Transverse colon (tissue), 4 donors: ENCODE results near the gene ARHGAP32. TPM values are rescaled to one million over a fixed set of nuclear protein-coding genes. Genes with fewer than 3 reads are reported as not detected.
A peak's percentile ranks its signal among the peaks of the same experiment; 100 is the strongest.

Experiments used
- DNase-seq: peaks from one replicate; pipeline ENCODE4 v3.0.0-alpha.2; 2019
- H3K27ac ChIP-seq, 4 donors: fragments of 200-600 bp; sonication (generic); 2 replicates each; pipeline ENCODE4 v1.5.1; 2016 to 2018; ENCODE audit warnings: inconsistent platforms in 4 of 4
- H3K27me3 ChIP-seq: fragments of 200-600 bp; sonication (generic); 2 replicates; pipeline ENCODE4 v1.5.1; 2017; ENCODE audit warnings: inconsistent platforms
- H3K36me3 ChIP-seq, 4 donors: fragments of 200-600 bp; sonication (generic); 2 replicates each; pipeline ENCODE4 v1.5.1; 2017 to 2019; ENCODE audit warnings: inconsistent platforms in 4 of 4
- H3K4me1 ChIP-seq, 4 donors: fragments of 200-600 bp; sonication (generic); 2 replicates each; pipeline ENCODE4 v1.5.1; 2017 to 2020; ENCODE audit warnings: inconsistent platforms in 4 of 4
- H3K4me3 ChIP-seq, 4 donors: fragments of 200-600 bp; sonication (generic); 1 replicate in 1 of 4; 2 replicates in 3 of 4; pipeline versions ENCODE4 v1.5.1 to v1.6.1; 2017 to 2019; ENCODE audit warnings: inconsistent platforms in 4 of 4
- H3K9me3 ChIP-seq, 2 donors: fragments of 200-600 bp; sonication (generic); 2 replicates each; pipeline ENCODE4 v1.5.1; 2017 to 2019; ENCODE audit warnings: inconsistent platforms in 2 of 2
- EP300 ChIP-seq: sonication (generic); formaldehyde crosslinking; IDR thresholded peaks from one replicate; pipeline ENCODE4 v1.6.1; 2017; ENCODE audit warnings: antibody characterized with exemption, low read depth
- POLR2A ChIP-seq: fragments of 450-650 bp; IDR thresholded peaks from one replicate; pipeline ENCODE4 v1.6.1; 2016; ENCODE audit warnings: antibody characterized with exemption, mild to moderate bottlenecking, moderate library complexity
- POLR2AphosphoS5 ChIP-seq, 3 donors: sonication (generic); formaldehyde crosslinking; IDR thresholded peaks; one replicate each; pipeline ENCODE4 v1.6.1; 2016; ENCODE audit warnings: antibody characterized with exemption in 3 of 3
- WGBS, 2 donors: methylation state at CpG; one replicate each; pipeline ENCODE4 v1.1.5; 2018; ENCODE audit warnings: low coverage in 1 of 2; 5-methylcytosine and 5-hydroxymethylcytosine counted together
- in situ Hi-C, 4 donors: fragments of 200-750 bp; cut with MboI; loops; one replicate each; pipeline versions ENCODE4 v1.15.0 to v1.15.1; 2017; ENCODE audit warnings: low sequenced_read_pairs in 3 of 4, low pct_ligation_motif_present in 1 of 4, low pct_unique_long_range_greater_than_20kb in 1 of 4
- intact Hi-C: fragments of 100-400 bp; cut with DNase I; formaldehyde crosslinking; loops from one replicate; pipeline ENCODE4 v1.15.1; 2023; ENCODE audit warnings: low total_unique reads
- total RNA-seq, 4 donors: library from RNA; depleted of rRNA; stranded (reverse); fragments of >200 nt; gene quantifications; one replicate each; pipeline ENCODE4 v1.1.0, GENCODE V29; 2016
- TF ChIP-seq, protein P1 (sequence below), 5 experiments: fragments of 200-600 bp in 3 of 5; fragments of 450-650 bp in 2 of 5; sonication (generic) in 3 of 5; IDR thresholded peaks; 1 replicate in 2 of 5; 2 replicates in 3 of 5; pipeline ENCODE4 v1.5.1; 2016 to 2017; ENCODE audit warnings: antibody characterized with exemption in 5 of 5, inconsistent platforms in 3 of 5, mild to moderate bottlenecking in 2 of 5, moderate library complexity in 1 of 5

ARHGAP32 gene
- total RNA-seq, 4 donors from 2014 or later: 66.9 to 86.9 (median 74.8) TPM

DNA sequence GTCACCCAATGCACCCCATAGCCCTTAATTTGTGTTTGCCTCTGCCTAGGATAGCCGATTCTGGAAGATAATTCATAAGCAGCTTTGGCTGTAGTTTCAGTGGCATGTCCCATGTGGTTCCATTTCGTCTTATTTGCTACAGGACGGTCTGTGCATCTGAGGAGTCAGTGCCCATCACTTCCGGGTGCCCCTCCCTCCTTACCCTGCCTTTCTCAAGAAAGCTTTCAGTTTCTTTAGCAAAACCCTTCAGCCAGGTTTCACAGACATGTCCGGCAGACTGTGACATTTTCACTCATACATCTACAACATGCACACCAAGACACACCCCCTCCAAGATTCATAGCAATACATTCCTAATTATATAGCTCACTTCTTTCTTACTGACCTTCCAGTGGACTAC, 263.7 kb downstream of the ARHGAP32 start:
- no peak overlapping the region for H3K27ac ChIP-seq
- H3K9me3 ChIP-seq: no peaks in the 10 kb centered on the region
- no peaks in the 10 kb centered on the region for H3K27me3 ChIP-seq
- in situ Hi-C loops: no loop called here
- no peaks in the 10 kb centered on the region for H3K4me1 ChIP-seq
- intact Hi-C loops: no loop called here
- TF ChIP-seq EP300: no peak
- TF ChIP-seq POLR2A: no peak
- TF ChIP-seq, protein P1, sequence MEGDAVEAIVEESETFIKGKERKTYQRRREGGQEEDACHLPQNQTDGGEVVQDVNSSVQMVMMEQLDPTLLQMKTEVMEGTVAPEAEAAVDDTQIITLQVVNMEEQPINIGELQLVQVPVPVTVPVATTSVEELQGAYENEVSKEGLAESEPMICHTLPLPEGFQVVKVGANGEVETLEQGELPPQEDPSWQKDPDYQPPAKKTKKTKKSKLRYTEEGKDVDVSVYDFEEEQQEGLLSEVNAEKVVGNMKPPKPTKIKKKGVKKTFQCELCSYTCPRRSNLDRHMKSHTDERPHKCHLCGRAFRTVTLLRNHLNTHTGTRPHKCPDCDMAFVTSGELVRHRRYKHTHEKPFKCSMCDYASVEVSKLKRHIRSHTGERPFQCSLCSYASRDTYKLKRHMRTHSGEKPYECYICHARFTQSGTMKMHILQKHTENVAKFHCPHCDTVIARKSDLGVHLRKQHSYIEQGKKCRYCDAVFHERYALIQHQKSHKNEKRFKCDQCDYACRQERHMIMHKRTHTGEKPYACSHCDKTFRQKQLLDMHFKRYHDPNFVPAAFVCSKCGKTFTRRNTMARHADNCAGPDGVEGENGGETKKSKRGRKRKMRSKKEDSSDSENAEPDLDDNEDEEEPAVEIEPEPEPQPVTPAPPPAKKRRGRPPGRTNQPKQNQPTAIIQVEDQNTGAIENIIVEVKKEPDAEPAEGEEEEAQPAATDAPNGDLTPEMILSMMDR (IDR thresholded peaks at IDR 0.05): no peak
- TF ChIP-seq POLR2AphosphoS5 (IDR thresholded peaks at IDR 0.05): no peak
- H3K4me3 ChIP-seq: no peak overlapping the region
- H3K36me3 ChIP-seq: no peaks in the 10 kb centered on the region
- peak; percentile 47 for DNase-seq
- WGBS, 2 donors: 10 to 20% methylated on average over 3 to 5 of the region's 5 CpGs

DNA sequence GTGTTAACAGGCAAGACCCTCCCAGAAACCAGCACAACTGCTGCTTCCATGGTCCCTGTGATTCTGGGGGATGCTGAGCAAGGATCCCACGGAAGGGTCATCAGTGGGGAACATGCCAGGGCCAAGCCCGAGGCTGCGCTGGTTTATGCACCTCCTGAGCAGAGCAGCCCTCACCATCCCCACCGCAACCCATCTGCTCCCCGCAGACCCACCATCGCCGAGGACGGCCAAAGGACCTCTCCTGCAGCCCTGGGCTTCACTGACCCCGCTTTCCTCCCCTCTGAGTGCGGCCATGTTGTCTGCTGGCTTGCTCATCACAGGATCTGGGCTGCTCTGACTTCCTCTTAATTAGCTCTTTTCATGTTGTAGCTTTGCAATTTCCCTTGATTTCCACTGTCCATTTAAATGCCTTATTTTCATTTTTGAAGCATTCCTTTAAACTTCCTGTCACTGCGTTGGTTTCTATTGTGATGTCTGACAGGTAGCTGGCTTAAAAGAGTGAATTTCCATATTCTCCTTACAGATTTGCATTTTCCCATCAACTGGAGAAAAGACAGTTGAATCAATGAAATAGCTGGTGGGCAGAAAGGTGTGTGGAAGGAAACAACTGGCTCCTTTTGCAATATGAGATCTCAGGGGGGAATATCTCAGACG, 264.3 kb downstream of the ARHGAP32 start:
- in situ Hi-C loops (no loop called here), intact Hi-C loops (no loop called here)
- TF ChIP-seq EP300 (no peak), POLR2AphosphoS5 (IDR thresholded peaks at IDR 0.05) (no peak), POLR2A (no peak)
- TF ChIP-seq, protein P1 (IDR thresholded peaks at IDR 0.05): no peak
- Histone ChIP-seq H3K27me3 (no peaks in the 10 kb centered on the region), H3K4me3 (no peak overlapping the region), H3K9me3 (no peaks in the 10 kb centered on the region), H3K27ac (no peak overlapping the region), H3K36me3 (no peaks in the 10 kb centered on the region), H3K4me1 (no peaks in the 10 kb centered on the region)
- DNase-seq: no peak
- 85 to 90% methylated on average over 2 to 12 of the region's 12 CpGs for WGBS, 2 donors

DNA sequence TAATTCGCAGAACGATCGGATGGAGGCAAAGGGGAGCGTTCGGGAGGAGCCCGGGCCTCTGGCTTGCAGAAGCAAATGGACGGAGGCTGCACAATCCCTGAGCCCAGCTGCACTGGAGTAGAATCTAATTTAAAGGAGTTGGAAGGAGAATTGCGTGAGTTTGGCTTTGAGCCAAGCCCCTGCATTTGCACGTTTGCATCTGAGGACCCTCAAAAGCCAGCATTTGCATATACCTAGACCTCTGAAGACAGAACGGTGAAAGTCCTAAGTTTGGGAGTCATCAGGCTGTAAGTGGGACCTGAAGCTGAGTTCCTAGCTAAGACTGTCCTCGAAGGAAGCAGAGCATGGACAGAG, 265.0 kb downstream of the ARHGAP32 start:
- no peaks in the 10 kb centered on the region for H3K9me3 ChIP-seq
- H3K27ac ChIP-seq: no peak overlapping the region
- no peak overlapping the region for H3K4me3 ChIP-seq
- TF ChIP-seq POLR2AphosphoS5 (IDR thresholded peaks at IDR 0.05) (no peak), EP300 (no peak), POLR2A (no peak)
- TF ChIP-seq, protein P1 (IDR thresholded peaks at IDR 0.05): no peak
- WGBS, 2 donors: 77% methylated on average over 11 of the region's 11 CpGs; no CpG with 5 or more reads in 1 of the 2 donors
- no peaks in the 10 kb centered on the region for H3K4me1 ChIP-seq
- H3K36me3 ChIP-seq: no peaks in the 10 kb centered on the region
- intact Hi-C loops (no loop called here), in situ Hi-C loops (no loop called here)
- H3K27me3 ChIP-seq: no peaks in the 10 kb centered on the region
- no peak for DNase-seq

DNA sequence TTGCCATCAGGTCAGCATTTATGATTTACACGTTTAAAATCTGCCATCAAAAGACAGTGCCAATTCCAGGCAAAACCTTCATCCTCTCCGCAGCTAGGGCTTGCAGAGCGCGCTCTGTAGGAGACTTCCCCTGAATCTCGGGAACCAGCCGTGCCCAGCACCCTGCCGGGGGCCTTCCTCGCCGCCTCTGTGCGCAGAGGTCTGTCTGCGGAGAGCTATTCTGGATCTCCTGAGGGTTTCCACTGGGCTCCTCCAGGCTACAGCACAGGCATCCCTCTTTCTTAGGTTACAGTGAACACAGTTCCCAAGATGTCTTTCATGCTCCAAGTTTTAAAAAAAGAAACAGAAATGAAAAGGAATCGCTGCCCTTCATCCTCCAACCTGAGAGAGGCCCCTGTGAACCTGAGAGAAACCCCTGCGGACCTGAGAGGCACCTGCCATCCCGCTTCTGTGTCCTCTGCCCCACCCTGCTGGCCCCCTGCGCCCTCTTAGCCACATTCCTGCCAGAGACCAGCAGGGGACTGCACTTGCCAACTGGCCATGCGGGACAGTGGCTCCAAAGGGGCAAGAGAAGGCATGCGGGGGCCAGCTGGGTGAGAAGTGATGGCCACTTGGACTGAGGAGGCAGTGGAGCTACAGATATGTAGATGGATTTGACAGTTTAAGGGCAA, 265.6 kb downstream of the ARHGAP32 start:
- H3K36me3 ChIP-seq: no peaks in the 10 kb centered on the region

More for the DNA sequence above, 265.6 kb downstream of the ARHGAP32 start:
- Histone ChIP-seq H3K9me3 (no peaks in the 10 kb centered on the region), H3K27me3 (no peaks in the 10 kb centered on the region), H3K4me1 (no peaks in the 10 kb centered on the region), H3K4me3 (no peak overlapping the region), H3K27ac (no peak overlapping the region)
- no peak for DNase-seq
- in situ Hi-C loops: no loop called here
- intact Hi-C loops: no loop called here
- TF ChIP-seq EP300 (no peak), POLR2AphosphoS5 (IDR thresholded peaks at IDR 0.05) (no peak), POLR2A (no peak)
- TF ChIP-seq, protein P1 (IDR thresholded peaks at IDR 0.05): no peak
- 88% methylated on average over 17 of the region's 17 CpGs; no CpG with 5 or more reads in 1 of the 2 donors for WGBS, 2 donors
